ENCODE results near the gene GPHB5.
"Not testable (repeated sequence)": the region's sequence is repeated elsewhere in the genome, so short reads cannot be mapped to it uniquely, and the experiment has no call there.

Gene GPHB5

GRCh38 chr14:63308723-63309317, 9.9 kb downstream of the GPHB5 start:
- peak; percentile 77 for TF ChIP-seq CTCF (IDR thresholded peaks at IDR 0.05; ENCODE audit: borderline replicate concordance, insufficient read depth, low read depth, low read length)
- no peak overlapping the region for H3K4me3 ChIP-seq (ENCODE audit: low read depth, low read length)

- H3K4me3 ChIP-seq (ENCODE audit: low read depth, low read length), result not testable (repeated sequence)
These were observed 14.3 kb downstream of the GPHB5 start for GRCh38 chr14:63304429-63304828.

GRCh38 chr14:63301891-63302534, 16.7 kb downstream of the GPHB5 start:
- H3K4me3 ChIP-seq (ENCODE audit: low read depth, low read length), result no peak overlapping the region
- no peak for TF ChIP-seq CTCF (IDR thresholded peaks at IDR 0.05; ENCODE audit: borderline replicate concordance, insufficient read depth, low read depth, low read length)

- TF ChIP-seq CTCF (IDR thresholded peaks at IDR 0.05; ENCODE audit: borderline replicate concordance, insufficient read depth, low read depth, low read length), result no peak
- no peak overlapping the region for H3K4me3 ChIP-seq (ENCODE audit: low read depth, low read length)
These were observed 17.9 kb downstream of the GPHB5 start for GRCh38 chr14:63300854-63301253.

- H3K4me3 ChIP-seq (ENCODE audit: low read depth, low read length), result no peak overlapping the region
These were observed 19.2 kb downstream of the GPHB5 start for GRCh38 chr14:63299351-63300110.

GRCh38 chr14:63297372-63298063, 21.2 kb downstream of the GPHB5 start:
- no peak overlapping the region for H3K4me3 ChIP-seq (ENCODE audit: low read depth, low read length)
- TF ChIP-seq CTCF (IDR thresholded peaks at IDR 0.05; ENCODE audit: borderline replicate concordance, insufficient read depth, low read depth, low read length), result no peak

More at GRCh38 chr14:63299351-63300110, 19.2 kb downstream of the GPHB5 start:
- no peak for TF ChIP-seq CTCF (IDR thresholded peaks at IDR 0.05; ENCODE audit: borderline replicate concordance, insufficient read depth, low read depth, low read length)

GRCh38 chr14:63296060-63296563, 22.6 kb downstream of the GPHB5 start:
- H3K4me3 ChIP-seq (ENCODE audit: low read depth, low read length), result no peak overlapping the region
- no peak for TF ChIP-seq CTCF (IDR thresholded peaks at IDR 0.05; ENCODE audit: borderline replicate concordance, insufficient read depth, low read depth, low read length)

Measured in GM12875 (cell line).